Renal cortical epithelial cell (primary cell): Measurements from ENCODE around the gene COL1A1. TPM values are rescaled to one million over a fixed set of nuclear protein-coding genes. Genes with fewer than 3 reads are reported as not detected.

Experiments used
- DNase-seq: peaks from one replicate; pipeline ENCODE4 v3.0.0-alpha.2; 2011; ENCODE audit warnings: low read depth
- total RNA-seq: library from RNA; depleted of rRNA; stranded (reverse); fragments of >200 nt; gene quantifications from 2 replicates; pipeline ENCODE4 v1.2.3, GENCODE V29; 2014

The COL1A1 gene
- total RNA-seq: 65.6 and 141 TPM in 2 replicates

DNA sequence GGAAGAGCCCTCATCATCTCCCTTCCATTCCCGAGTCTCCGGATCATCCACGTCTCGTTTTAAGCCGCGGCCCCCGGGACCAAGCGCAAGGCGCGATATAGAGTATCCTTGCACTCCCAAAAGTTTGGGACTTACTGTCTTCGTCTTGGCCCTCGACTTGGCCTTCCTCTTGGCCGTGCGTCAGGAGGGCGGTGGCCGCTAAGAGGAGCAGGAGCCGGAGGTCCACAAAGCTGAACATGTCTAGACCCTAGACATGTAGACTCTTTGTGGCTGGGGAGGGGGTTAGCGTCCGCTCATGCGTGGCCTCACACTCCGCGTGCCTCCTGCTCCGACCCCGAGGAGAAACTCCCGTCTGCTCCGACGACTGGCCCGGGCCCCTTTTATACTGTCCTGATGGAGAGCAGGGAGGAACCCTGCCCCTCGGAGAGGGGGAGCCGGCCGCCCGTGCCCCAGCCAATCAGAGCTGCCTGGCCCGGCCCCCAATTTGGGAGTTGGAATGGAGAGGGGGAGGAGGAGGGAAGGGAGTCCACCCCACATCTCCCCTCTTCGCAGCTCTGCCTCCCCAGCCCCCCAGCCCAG lies at the start of gene COL1A1:
Gene COL1A1 (minus strand): TSS at position 356 of the 579 bp plus-strand sequence. CDS start 118 bp downstream, at position 238.
- no peak for DNase-seq

DNA sequence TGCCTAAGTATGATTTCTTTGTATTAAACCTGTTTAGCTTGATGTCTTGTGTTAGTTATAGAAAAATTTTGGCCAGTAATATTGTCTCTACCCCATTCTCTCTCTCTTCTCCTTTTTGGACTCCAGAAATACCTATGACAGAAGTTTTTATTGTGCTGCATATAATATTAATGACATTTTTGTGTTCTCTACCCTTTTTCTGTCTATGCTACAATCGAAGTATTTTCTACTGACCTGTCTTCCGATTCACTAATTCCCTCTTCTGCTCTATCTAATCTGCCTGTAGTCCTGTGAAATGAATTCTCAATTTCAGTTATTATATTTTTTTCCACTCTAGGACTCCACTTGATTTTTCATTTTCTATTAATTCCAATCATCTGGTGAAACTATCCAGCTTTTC lies 46.8 kb upstream of the COL1A1 start:
- DNase-seq: no peak

DNA sequence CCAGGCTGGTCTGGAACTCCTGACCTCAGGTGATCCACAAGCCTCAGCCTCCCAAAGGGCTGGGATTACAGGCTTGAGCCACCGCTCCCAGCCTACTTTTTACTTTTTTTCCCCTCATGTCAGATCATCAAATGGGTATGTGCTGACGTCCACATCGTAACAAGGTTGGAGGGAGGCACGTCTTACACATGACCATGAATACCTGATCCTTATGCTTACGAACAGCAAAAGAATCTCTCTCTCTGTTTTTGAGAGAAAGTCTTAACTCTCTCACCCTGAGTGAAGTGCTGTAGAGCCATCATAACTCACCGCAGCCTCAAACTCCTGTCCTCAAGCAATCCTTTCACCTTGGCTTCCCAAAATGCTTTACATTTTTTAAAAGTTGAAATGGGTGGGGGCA lies 43.3 kb upstream of the COL1A1 start:
- no peak for DNase-seq

DNA sequence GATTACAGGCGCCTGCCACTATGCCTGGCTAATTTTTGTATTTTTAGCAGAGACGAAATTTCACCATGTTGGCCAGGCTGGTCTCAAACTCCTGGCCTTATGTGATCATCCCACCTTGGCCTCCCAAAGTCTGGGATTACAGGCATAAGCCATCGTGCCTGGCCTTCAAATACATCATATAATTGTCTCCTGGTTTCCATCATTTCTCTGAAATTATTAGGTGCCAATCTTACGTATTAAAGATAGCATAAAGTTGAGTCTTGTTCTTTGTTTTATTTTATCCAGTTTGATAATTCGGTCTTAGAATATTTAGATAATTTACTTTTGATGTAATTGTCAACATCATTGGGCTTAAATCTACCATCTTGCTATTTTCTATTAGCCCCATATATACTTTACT lies 40.0 kb upstream of the COL1A1 start:
- no peak for DNase-seq

DNA sequence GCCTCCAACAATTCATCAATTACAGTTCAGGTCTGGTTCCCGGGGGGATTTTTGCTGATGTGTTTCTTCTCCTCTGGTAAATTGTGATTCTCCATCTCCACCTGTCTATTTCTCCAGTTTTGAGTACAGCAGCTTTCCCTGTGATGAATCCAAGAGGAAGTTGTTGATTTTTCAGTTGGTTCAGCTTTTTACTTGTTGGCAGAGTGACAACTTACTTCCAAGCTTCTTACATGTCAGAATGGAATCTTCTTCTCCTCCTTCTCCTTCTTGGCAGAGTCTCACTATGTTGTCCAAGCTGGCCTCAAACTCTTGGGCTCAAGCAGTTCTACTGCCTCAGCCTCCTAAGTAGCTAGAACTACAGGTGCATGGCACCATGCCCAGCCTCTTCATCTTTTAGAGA lies 39.4 kb upstream of the COL1A1 start:
- DNase-seq: no peak

DNA sequence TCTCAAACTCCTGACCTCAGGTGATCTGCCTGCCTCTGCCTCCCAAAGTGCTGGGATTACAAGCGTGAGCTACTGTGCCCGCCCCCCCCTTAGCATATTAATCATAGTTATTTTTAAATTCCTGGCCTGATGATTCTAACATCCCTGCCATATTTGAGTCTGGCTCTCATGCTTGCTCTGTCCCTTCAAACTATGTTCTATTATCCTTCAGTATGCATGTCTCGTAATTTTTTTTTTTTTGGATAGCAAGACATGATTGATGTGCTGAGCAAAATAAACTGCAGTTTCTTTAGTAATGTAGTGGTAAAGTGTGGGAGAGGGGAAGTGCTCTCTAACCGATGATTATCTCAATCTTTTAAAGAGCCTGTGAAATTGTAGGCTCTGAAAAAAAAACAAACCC lies 38.5 kb upstream of the COL1A1 start:
- DNase-seq: no peak

DNA sequence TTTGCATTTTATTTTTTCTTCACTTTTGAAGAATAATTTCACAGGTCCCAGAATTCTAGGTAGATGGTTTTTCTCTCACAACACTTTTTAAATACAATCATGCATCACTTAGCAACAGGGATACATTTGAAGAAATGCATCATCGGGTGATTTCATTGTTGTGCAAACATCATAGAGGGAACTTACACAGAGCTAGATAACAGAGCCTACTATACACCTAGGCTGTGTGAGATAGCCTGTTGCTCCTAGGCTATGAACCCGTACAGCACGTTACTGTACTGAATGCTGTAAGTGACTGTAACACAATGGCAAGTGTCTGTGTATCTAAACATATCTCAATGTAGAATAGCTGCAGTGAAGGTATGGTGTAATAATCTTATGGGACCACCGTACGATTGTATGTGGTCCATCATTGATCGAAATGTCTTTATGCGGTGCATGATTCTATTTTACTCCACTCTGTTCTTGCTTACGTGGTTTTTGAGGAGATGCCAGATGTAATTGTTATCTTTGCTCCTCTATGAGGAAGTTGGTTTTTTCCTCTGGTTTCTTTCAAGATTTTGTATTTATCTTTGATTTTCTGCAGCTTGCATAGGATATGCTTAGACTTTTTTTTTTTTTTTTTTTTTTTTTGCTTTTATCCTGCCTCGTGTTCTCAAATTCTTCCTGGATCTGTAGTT lies 37.3 kb upstream of the COL1A1 start:
- DNase-seq: peak; percentile 13

DNA sequence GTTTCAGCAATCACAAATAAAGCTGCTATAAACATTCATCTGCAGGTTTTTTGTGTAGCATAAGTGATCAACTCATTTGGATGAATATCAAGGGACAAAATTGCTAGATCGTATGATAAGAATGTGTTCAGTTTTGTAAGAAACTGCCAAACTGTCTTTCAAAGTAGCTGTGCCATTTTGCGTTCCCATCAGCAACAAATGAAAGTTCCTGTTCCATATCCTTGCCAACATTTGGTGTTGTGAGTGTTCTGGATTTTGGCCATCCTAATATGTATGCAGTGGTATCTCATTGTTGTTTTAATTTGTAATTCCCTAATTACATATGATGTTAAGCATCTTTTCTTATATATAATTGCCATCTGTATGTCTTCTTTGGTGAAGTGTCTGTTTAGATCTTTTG lies 36.5 kb upstream of the COL1A1 start:
- DNase-seq: no peak

DNA sequence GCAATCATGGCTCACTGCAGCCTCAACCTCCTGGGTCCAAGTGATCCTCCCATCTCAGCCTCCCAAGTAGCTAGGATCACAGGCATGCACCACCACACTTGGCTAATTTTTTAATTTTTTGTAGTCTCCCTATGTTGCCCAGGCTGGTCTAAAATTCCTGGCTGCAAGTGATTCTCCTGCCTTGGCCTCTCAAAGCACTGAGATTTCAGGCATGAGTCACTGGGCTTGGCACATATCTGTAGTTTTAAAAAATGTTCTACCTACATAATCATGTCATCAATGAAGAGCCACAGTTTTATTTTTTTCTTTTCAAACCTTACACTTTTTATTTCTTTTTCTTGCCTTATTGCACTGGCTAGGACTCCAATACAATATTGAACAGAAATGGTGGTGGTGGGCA lies 33.1 kb upstream of the COL1A1 start:
- DNase-seq: no peak

DNA sequence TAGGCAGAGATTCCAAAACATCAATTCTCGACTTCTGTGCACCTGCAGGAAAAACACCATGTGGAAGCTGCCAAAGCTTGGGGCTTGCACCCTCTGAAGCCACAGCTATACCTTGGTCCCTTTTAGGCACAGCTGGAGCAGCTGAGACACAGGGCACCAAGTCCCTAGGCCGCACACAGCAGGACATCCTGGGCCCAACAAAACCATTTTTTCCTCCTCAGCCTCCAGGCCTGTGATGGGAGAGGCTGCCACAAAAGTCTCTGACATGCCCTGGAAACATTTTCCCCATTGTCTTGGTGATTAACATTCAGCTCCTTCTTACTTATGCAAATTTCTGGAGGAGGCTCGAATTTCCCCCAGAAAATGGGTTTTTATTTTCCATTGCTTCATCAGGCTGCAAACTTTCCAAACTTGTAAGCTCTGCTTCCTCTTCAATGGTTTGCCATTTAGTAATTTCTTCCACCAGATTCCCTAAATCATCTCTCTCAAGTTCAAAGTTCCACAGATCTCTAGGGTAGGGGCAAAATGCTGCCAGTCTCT lies 24.3 kb upstream of the COL1A1 start:
- DNase-seq: no peak

DNA sequence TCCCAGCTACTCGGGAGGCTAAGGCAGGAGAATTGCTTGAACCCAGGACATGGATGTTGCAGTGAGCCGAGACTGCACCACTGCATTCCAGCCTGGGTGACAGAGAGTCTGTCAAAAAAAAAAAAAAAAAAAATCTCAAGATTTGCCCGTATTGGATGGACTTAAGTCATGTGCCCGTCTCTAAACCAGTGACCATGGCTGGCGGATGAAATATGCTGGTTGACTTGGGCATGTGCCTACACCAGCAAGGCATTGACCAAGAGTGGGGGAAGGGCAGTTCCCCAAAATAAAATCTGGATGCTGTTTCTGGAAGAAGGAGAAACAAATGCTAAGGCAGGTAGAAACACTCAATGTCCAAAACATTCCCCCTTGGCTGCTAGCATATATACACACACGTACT lies 21.5 kb upstream of the COL1A1 start:
- DNase-seq: no peak

DNA sequence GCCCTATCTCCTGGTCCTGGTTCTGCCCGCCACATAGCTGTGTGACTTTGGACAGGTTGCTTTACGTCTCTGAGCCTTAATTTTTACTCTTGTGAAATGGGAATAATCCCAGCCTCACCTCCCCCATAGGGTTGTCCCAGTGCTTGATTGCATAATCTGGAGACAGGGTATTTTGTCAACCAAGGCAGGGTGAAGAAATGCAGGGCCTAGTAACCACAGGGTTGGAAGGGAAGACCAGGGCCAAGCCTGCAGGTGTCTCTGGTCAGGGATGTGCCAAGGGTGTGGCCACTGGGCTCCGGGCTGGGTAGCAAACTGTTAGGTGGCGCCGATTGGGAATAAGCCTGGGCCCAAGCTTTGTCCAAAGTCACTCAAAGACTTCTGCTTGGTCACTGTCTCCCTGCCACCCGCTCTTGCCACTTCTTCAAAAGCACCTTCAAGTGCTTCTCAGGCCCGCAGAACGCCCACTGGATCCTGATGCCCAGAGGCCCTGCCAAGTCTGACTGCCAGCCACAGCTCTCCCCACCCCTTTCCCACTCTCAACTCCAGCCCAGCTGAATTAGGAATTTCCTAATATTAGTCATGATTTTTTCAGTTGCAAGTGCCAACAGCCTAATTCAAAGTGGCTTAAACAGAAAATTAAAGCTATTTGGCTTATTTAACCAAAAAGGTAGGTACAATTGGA lies 20.6 kb upstream of the COL1A1 start:
- DNase-seq: peak; percentile 77

DNA sequence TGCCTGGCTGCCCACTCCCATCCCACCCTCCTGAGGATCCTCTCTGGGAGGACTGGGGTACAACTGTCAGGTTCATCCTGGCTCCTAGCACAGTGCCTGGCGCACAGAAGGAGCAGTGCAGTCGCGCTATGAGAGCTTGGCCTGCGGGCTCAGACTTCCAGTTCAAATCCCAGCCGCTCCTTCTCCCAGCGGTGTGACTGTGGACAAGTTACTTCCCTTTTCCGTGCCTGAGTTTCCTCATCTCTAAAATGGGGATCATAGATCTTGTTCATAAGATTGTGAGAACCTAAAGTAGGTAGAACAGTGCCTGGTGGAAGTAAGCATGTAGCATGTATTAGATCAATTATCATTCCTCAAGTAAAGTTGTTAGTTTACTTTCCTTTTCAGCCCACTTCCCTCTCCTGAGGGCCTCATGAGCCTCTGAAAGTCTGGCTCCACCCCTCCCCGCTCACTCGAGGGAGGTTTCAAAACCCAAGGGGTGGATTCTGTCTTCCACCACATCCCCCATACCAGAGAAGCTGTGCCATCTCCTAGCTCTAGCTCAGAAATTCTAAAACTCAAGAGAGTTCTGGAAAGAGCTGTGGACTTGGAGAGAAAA lies 19.9 kb upstream of the COL1A1 start:
- DNase-seq: no peak

DNA sequence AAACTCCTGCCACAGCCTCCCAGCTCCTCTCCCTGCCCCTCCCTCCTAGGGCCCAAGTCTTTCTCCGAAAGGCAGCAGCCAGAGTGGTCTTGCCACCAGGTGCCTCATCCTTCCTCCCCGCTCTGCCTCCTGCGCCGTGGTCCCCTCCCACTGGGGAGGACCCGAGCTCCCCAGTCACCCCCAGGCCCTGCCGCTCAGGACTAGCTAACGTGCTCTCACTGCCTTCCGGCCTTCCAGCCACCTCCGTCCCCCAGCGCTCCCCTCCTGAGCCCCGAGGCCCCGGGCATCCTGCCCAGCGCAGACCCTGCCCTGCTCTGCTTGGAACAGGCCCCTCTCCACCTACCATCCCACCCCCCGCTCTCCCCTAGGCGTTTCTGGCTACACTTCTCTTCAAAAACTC lies 19.4 kb upstream of the COL1A1 start:
- no peak for DNase-seq

DNA sequence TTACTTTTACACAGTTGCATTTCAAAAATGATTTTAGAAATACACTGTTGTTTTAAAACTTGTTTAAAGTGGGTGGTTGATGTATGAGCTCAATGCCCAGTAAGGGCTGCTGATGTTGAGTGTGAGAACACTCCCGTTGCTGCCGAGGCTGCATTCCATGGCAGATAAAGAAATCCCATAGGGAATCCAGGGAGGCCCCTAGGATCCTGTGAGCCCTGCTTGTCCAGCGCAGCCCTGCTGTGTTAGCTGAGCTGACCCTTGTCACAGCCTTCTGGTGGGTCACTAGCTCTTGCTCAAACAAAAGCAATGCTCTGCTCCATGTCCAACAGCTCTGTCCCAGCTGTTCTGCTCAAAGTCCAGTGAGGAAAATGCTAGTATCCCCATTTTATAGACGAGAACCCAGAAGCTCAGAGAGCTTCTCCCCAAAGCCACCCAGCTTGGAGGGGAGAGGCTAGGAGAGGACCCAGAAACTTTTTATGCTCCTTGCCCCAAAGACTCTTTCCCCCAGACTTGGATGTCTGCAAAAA lies 18.6 kb upstream of the COL1A1 start:
- DNase-seq: no peak

DNA sequence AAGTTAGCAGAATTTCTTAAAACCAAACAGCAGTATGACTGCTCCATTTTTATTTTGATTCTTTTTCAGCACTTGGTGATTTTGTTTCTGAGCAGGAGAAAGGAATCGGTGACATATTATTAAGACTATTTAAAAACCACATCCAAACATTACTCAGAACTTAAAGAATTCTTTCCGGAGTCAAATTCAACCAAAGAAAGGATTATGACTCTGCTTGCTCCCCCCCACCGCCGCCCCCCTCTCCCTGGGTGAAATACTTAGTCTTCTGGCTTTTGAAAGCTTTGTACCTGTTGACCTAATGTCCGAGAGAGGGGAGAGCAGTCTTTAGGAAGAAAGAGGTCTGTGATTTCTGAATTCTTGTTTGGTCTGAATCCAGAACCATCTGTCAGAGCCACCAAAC lies 17.9 kb upstream of the COL1A1 start:
- peak; percentile 94 for DNase-seq

DNA sequence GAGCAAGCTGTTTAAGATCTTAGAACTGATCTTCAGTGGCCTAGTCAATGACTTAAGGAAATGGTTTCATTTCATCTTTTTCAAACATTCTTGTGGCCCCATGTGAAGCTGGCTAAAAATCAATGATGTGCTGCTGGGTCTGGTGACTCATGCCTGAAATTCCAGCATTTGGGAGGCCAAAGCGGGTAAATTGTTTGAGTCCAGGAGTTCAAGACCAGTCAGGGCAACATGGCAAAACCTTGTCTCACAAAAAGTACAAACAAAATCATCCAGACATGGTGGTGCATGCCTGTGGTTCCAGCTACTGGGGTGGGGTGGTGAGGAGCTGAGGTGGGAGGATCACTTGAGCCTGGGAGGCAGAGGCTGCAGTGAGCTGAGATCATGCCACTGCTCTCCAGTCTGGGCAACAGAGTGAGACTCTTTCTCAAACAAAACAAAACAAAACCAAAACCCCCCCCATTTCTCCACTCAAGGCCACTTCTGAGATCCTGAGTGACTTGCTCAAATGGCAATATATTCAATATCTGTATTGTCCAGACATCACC lies 17.4 kb upstream of the COL1A1 start:
- peak; percentile 92 for DNase-seq

DNA sequence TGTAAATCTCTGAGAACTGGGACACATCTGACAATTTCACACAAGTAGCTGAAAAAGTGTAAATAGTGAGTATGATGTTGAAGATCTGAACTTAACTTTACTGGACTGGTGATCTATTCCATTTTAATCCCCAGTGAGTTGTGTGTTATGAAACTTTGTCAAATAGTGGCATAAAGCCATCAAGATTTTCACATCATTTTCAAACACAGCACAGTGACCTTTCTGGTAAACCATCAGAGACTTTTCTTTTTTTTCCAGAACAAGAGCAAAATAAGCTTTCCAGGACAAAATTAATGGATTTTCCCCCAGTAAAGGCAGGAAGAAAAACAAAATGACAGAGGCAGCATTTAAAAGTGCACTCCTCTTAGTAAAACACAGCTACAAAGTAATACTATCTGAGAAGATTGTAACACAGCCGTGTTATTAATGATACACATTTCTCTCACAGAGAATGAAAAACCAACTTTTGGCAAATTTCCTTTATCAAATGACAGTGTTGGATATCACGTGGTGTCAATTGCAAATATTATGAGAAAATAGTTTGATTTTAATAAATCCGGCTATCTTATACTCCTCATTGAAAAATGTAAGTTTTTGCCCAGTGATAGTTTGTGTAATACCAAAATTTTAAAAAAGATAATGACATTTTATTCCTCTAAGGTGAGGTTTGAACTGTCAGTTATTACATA lies 16.8 kb upstream of the COL1A1 start:
- DNase-seq: no peak

DNA sequence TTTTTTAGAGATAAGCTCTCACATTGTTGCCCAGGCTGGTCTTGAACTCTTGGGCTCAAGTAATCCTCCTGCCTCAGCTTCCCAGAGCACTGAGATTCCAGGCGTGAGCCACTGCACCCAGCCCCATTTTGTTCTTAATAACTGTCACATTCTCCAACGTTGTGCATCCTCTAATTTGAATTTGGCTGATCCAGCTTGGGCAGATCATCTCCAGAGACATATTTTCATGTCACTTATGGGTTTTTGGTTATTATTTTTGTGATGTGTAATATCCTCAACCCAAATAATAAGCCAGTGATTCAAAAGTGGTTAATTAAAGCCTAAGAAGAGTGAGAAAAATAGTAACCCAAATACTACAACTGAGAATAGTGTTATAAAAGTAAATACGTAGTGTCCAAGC lies 16.2 kb upstream of the COL1A1 start:
- no peak for DNase-seq

DNA sequence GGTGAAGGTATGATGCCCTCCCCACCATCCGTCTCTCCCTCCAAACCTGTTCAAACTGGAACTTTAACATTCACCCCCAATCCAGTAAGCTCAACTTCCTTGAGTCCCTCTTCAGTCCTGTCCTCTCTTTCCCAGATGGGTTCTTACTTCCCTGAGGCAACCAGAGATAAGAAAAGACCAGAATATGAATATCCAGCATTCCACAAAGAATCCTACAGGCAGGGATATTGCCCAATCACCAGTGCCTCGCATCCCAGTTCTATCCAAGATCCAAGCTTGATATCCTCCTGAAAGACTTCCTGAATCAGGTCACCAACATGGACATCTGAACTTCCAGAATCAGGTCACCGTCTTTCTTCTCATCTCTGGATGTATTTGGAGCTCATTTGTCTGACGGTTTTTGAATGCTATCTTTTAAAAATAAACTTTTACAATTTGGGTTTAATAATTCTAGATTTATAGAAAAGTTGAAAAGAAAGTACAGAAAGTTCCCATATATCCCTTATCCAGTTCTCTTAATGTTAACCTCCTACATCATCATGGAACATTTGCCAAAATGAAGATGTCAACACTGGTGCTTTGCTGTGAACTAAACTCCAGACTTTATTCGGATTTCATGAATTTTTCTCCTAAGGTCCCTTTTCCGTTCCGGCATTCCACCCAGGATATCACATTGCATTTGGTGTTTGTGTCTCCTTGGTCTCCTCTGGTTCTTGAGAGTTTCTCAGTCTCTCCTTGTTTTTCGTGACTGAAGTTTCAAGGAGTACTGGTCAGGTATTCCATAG lies 13.7 kb upstream of the COL1A1 start:
- no peak for DNase-seq
